ENCODE results near the gene KCNB1. TPM values are rescaled to one million over a fixed set of nuclear protein-coding genes. Genes with fewer than 3 reads are reported as not detected.
A peak's percentile ranks its signal among the peaks of the same experiment; 100 is the strongest.

Gene KCNB1
- total RNA-seq, 1 donor from 2014 or later: not detected

- no peak for DNase-seq
Measured at GRCh38 chr20:49349078-49349477, 133.4 kb downstream of the KCNB1 start.

GRCh38 chr20:49348563-49348962 lies 133.9 kb downstream of the KCNB1 start:
- DNase-seq: no peak

GRCh38 chr20:49347156-49347555 lies 135.3 kb downstream of the KCNB1 start:
- no peak for DNase-seq

- no peak for DNase-seq
Measured at GRCh38 chr20:49346682-49347081, 135.8 kb downstream of the KCNB1 start.

- DNase-seq: peak; percentile 20
Measured at GRCh38 chr20:49345524-49345923, 136.9 kb downstream of the KCNB1 start.

- DNase-seq: peak; percentile 89
Measured at GRCh38 chr20:49344975-49345374, 137.5 kb downstream of the KCNB1 start.

GRCh38 chr20:49344140-49344539 lies 138.3 kb downstream of the KCNB1 start:
- DNase-seq: no peak

- DNase-seq: no peak
Measured at GRCh38 chr20:49343246-49343645, 139.2 kb downstream of the KCNB1 start.

GRCh38 chr20:49340161-49340966 lies 142.1 kb downstream of the KCNB1 start:
- DNase-seq: no peak

GRCh38 chr20:49339123-49339522 lies 143.3 kb downstream of the KCNB1 start:
- no peak for DNase-seq

GRCh38 chr20:49338061-49338460 lies 144.4 kb downstream of the KCNB1 start:
- no peak for DNase-seq

- DNase-seq: no peak
Measured at GRCh38 chr20:49337357-49337756, 145.1 kb downstream of the KCNB1 start.

GRCh38 chr20:49336786-49337185 lies 145.7 kb downstream of the KCNB1 start:
- DNase-seq: no peak

- DNase-seq: no peak
Measured at GRCh38 chr20:49335476-49335875, 147.0 kb downstream of the KCNB1 start.

GRCh38 chr20:49330701-49331615 lies 151.5 kb downstream of the KCNB1 start:
- DNase-seq: no peak

- no peak for DNase-seq
Measured at GRCh38 chr20:49328790-49329189, 153.7 kb downstream of the KCNB1 start.

- no peak for DNase-seq
Measured at GRCh38 chr20:49326026-49326425, 156.4 kb downstream of the KCNB1 start.

GRCh38 chr20:49324306-49324705 lies 158.2 kb downstream of the KCNB1 start:
- no peak for DNase-seq

GRCh38 chr20:49323622-49324238 lies 158.7 kb downstream of the KCNB1 start:
- peak; percentile 92 for DNase-seq

GRCh38 chr20:49320460-49320859 lies 162.0 kb downstream of the KCNB1 start:
- peak; percentile 62 for DNase-seq

GRCh38 chr20:49319208-49319809 lies 163.2 kb downstream of the KCNB1 start:
- no peak for DNase-seq

- DNase-seq: peak; percentile 17
Measured at GRCh38 chr20:49318430-49319207, 163.8 kb downstream of the KCNB1 start.

Data from dermis blood vessel endothelial cell (primary cell).